Measurements from ENCODE around the gene MAP2K3.
A peak's percentile ranks its signal among the peaks of the same experiment; 100 is the strongest.
"Not testable (repeated sequence)": the region's sequence is repeated elsewhere in the genome, so short reads cannot be mapped to it uniquely, and the experiment has no call there.

The MAP2K3 gene

GRCh38 chr17:21339011-21339410, 54.5 kb downstream of the MAP2K3 start:
- ATAC-seq = no peak
- no peak for TF ChIP-seq BACH2 (CRISPR knock-in tag; IDR thresholded peaks at IDR 0.05; ENCODE audit: borderline replicate concordance)
- no peak for TF ChIP-seq TCF4 (CRISPR knock-in tag; IDR thresholded peaks at IDR 0.05; ENCODE audit: borderline replicate concordance)
- no peak for TF ChIP-seq ISL1 (CRISPR knock-in tag; IDR thresholded peaks at IDR 0.05)
- TF ChIP-seq ZNF8 (CRISPR knock-in tag; IDR thresholded peaks at IDR 0.05) = no peak
- no peak for TF ChIP-seq RARB (CRISPR knock-in tag; IDR thresholded peaks at IDR 0.05)

GRCh38 chr17:21339571-21339970, 55.1 kb downstream of the MAP2K3 start:
- ATAC-seq = not testable (repeated sequence)

- ATAC-seq = not testable (repeated sequence)
These were observed 55.9 kb downstream of the MAP2K3 start for GRCh38 chr17:21340407-21340806.

GRCh38 chr17:21341279-21341678, 56.8 kb downstream of the MAP2K3 start:
- not testable (repeated sequence) for ATAC-seq

GRCh38 chr17:21341925-21342540, 57.5 kb downstream of the MAP2K3 start:
- not testable (repeated sequence) for ATAC-seq

GRCh38 chr17:21343061-21343949, 58.8 kb downstream of the MAP2K3 start:
- ATAC-seq = peak; percentile 22; the same call in 2 of the 3 replicates

GRCh38 chr17:21344801-21345200, 60.3 kb downstream of the MAP2K3 start:
- ATAC-seq = not testable (repeated sequence)

- no peak for TF ChIP-seq CSRNP3 (CRISPR knock-in tag; IDR thresholded peaks at IDR 0.05)
- no peak for TF ChIP-seq ZC3H10 (CRISPR knock-in tag; IDR thresholded peaks at IDR 0.05)
- no peak for TF ChIP-seq ZFP30 (CRISPR knock-in tag; IDR thresholded peaks at IDR 0.05)
- TF ChIP-seq POU6F1 (CRISPR knock-in tag; IDR thresholded peaks at IDR 0.05; ENCODE audit: borderline replicate concordance, low read depth) = no peak
- TF ChIP-seq ZNF8 (CRISPR knock-in tag; IDR thresholded peaks at IDR 0.05) = no peak
- TF ChIP-seq TSHZ2 (CRISPR knock-in tag; IDR thresholded peaks at IDR 0.05) = no peak
- ATAC-seq = no peak; the same call in 2 of the 3 replicates
These were observed 60.7 kb downstream of the MAP2K3 start for GRCh38 chr17:21345236-21345635.

- not testable (repeated sequence) for ATAC-seq
These were observed 61.6 kb downstream of the MAP2K3 start for GRCh38 chr17:21346107-21346506.

- not testable (repeated sequence) for ATAC-seq
These were observed 62.2 kb downstream of the MAP2K3 start for GRCh38 chr17:21346651-21347250.

GRCh38 chr17:21347660-21348059, 63.1 kb downstream of the MAP2K3 start:
- not testable (repeated sequence) for ATAC-seq

- peak; percentile 7 for ATAC-seq
These were observed 63.8 kb downstream of the MAP2K3 start for GRCh38 chr17:21348081-21348925.

- not testable (repeated sequence) for ATAC-seq
These were observed 64.4 kb downstream of the MAP2K3 start for GRCh38 chr17:21348926-21349261.
